Thymus (tissue), 14 donors: ENCODE results near the gene FOXD4L1. TPM values are rescaled to one million over a fixed set of nuclear protein-coding genes. Genes with fewer than 3 reads are reported as not detected.
"Not testable (repeated sequence)": the region's sequence is repeated elsewhere in the genome, so short reads cannot be mapped to it uniquely, and the experiment has no call there.

Source experiments
- DNase-seq, 9 donors: peaks; one replicate each; pipeline ENCODE4 v3.0.0-alpha.2; 2013; ENCODE audit warnings: low spot score in 9 of 9, low read depth in 6 of 9, missing footprints in 1 of 9
- H3K27ac ChIP-seq, 2 donors: one replicate each; pipeline ENCODE4 v1.5.1; 2013; ENCODE audit warnings: control low read depth in 1 of 2, low read depth in 1 of 2, low read length in 1 of 2, mild to moderate bottlenecking in 1 of 2, moderate library complexity in 1 of 2
- H3K27me3 ChIP-seq, 2 donors: one replicate each; pipeline ENCODE4 v1.5.1; 2013; ENCODE audit warnings: low read length in 1 of 2; ENCODE audit not compliant: control insufficient read depth in 2 of 2, insufficient read depth in 1 of 2
- H3K36me3 ChIP-seq, 2 donors: one replicate each; pipeline ENCODE4 v1.5.1; 2013; ENCODE audit warnings: low read length in 1 of 2, mild to moderate bottlenecking in 1 of 2, moderate library complexity in 1 of 2; ENCODE audit not compliant: control insufficient read depth in 2 of 2, insufficient read depth in 2 of 2
- H3K4me1 ChIP-seq, 2 donors: one replicate each; pipeline ENCODE4 v1.5.1; 2013; ENCODE audit warnings: low read length in 2 of 2; ENCODE audit not compliant: control insufficient read depth in 2 of 2, insufficient read depth in 2 of 2
- H3K4me3 ChIP-seq, 2 donors: one replicate each; pipeline ENCODE4 v1.5.1; 2013; ENCODE audit warnings: low read length in 2 of 2, control low read depth in 1 of 2, mild to moderate bottlenecking in 1 of 2
- H3K9me3 ChIP-seq, 2 donors: one replicate each; pipeline ENCODE4 v1.5.1; 2013; ENCODE audit warnings: low read length in 1 of 2, mild to moderate bottlenecking in 1 of 2; ENCODE audit not compliant: control insufficient read depth in 2 of 2, insufficient read depth in 1 of 2
- WGBS: extraction: QIAGEN DNeasy Blood & Tissue Kit; methylation state at CpG from one replicate; pipeline ENCODE4 v1.1.7; 2013; 5-methylcytosine and 5-hydroxymethylcytosine counted together
- long read RNA-seq, 10 donors: transcript quantifications; one replicate each; lab custom pipeline, GENCODE V29; 2026
- polyA plus RNA-seq: library from polyadenylated mRNA; stranded (reverse); fragments of 200-250 nt; gene quantifications from one replicate; pipeline ENCODE4 v1.2.3, GENCODE V29; 2013
- total RNA-seq: library from RNA; stranded (reverse); fragments of 120-200 nt; gene quantifications from one replicate; pipeline ENCODE4 v1.2.4, GENCODE V29; 2013
- donor health status: healthy.

FOXD4L1 gene
- total RNA-seq (0.24 TPM), polyA plus RNA-seq (0.09 TPM)
- long read RNA-seq, donor 1, result 0 reads
- long read RNA-seq, donor 2, partial matches to known transcripts, result 0 of 2 reads
- long read RNA-seq, donor 2, other reads (novel, unspliced or antisense), result 0 of 2 reads
- long read RNA-seq, donor 3, partial matches to known transcripts, result 0 of 2 reads
- long read RNA-seq, donor 3, other reads (novel, unspliced or antisense), result 0 of 2 reads
- long read RNA-seq, donor 4, partial matches to known transcripts, result 0 of 3 reads
- long read RNA-seq, donor 4, other reads (novel, unspliced or antisense), result 0 of 3 reads
- long read RNA-seq, donor 5, partial matches to known transcripts, result 0 of 1 reads
- long read RNA-seq, donor 5, other reads (novel, unspliced or antisense), result 0 of 1 reads
- long read RNA-seq, donor 6, result 0 reads
- long read RNA-seq, donor 7, partial matches to known transcripts, result 0 of 1 reads
- long read RNA-seq, donor 7, other reads (novel, unspliced or antisense), result 0 of 1 reads
- long read RNA-seq, donor 8, result 0 reads
- long read RNA-seq, donor 9, result 0 reads
- long read RNA-seq, donor 10, partial matches to known transcripts, result 0 of 1 reads
- long read RNA-seq, donor 10, other reads (novel, unspliced or antisense), result 0 of 1 reads

GRCh38 chr2:113498365-113498764 is at the start of gene FOXD4L1:
Gene FOXD4L1, plus strand, starts transcription at chr2:113498665. Its CDS starts 592 bp downstream, at chr2:113499257.
- 72% methylated on average over 2 of the region's 4 CpGs for WGBS
- not testable (repeated sequence) for H3K4me3 ChIP-seq, H3K4me1 ChIP-seq, H3K27ac ChIP-seq, H3K9me3 ChIP-seq, DNase-seq, H3K36me3 ChIP-seq
- peaks cover 0 to 40% of the 10 kb centered on the region in 2 donors for H3K27me3 ChIP-seq

GRCh38 chr2:113465770-113466169 is 32.7 kb upstream of the FOXD4L1 start:
- not testable (repeated sequence) for H3K27me3 ChIP-seq, H3K4me3 ChIP-seq, H3K27ac ChIP-seq, H3K36me3 ChIP-seq, H3K4me1 ChIP-seq, H3K9me3 ChIP-seq, DNase-seq

- not testable (repeated sequence) for H3K4me1 ChIP-seq, H3K27me3 ChIP-seq, H3K27ac ChIP-seq, H3K9me3 ChIP-seq, H3K4me3 ChIP-seq, H3K36me3 ChIP-seq, DNase-seq
- WGBS, result 96% methylated on average over 17 of the region's 24 CpGs
Measured at GRCh38 chr2:113476688-113477368, 21.6 kb upstream of the FOXD4L1 start.

- H3K36me3 ChIP-seq, H3K9me3 ChIP-seq, DNase-seq, H3K27ac ChIP-seq, H3K4me3 ChIP-seq, H3K4me1 ChIP-seq: not testable (repeated sequence)
- peaks cover 0 to 24% of the 10 kb centered on the region in 2 donors for H3K27me3 ChIP-seq
- WGBS, result no CpG with 5 or more reads among the region's 13 CpGs
Measured at GRCh38 chr2:113496527-113496926, 1.9 kb upstream of the FOXD4L1 start.

- not testable (repeated sequence) for H3K4me3 ChIP-seq, H3K4me1 ChIP-seq, DNase-seq, H3K36me3 ChIP-seq, H3K27ac ChIP-seq, H3K9me3 ChIP-seq
- WGBS, result 5% methylated on average over 29 of the region's 62 CpGs
- H3K27me3 ChIP-seq, result peaks cover 0 to 48% of the 10 kb centered on the region in 2 donors
Measured at GRCh38 chr2:113499019-113499885, 787 bp downstream of the FOXD4L1 start.

- not testable (repeated sequence) for DNase-seq, H3K36me3 ChIP-seq, H3K27ac ChIP-seq, H3K4me1 ChIP-seq, H3K4me3 ChIP-seq, H3K9me3 ChIP-seq
- WGBS, result 4% methylated on average over 10 of the region's 56 CpGs
- H3K27me3 ChIP-seq, result peaks cover 0 to 50% of the 10 kb centered on the region in 2 donors
Measured at GRCh38 chr2:113499886-113500722, 1.6 kb downstream of the FOXD4L1 start.

- H3K9me3 ChIP-seq, H3K36me3 ChIP-seq, H3K27ac ChIP-seq, H3K4me3 ChIP-seq, H3K4me1 ChIP-seq: not testable (repeated sequence)
- DNase-seq, result peak in 2 of 9 donors; percentile 5 to 53
- H3K27me3 ChIP-seq, result peaks cover 0 to 52% of the 10 kb centered on the region in 2 donors
- WGBS, result 49% methylated on average over 2 of the region's 8 CpGs
Measured at GRCh38 chr2:113500723-113501038, 2.2 kb downstream of the FOXD4L1 start.

GRCh38 chr2:113502216-113503093 is 4.0 kb downstream of the FOXD4L1 start:
- WGBS, result 14% methylated on average over 32 of the region's 73 CpGs

More at GRCh38 chr2:113502216-113503093, 4.0 kb downstream of the FOXD4L1 start:
- H3K9me3 ChIP-seq, H3K4me1 ChIP-seq, H3K36me3 ChIP-seq, DNase-seq, H3K4me3 ChIP-seq, H3K27ac ChIP-seq: not testable (repeated sequence)
- H3K27me3 ChIP-seq, result peaks cover 0 to 52% of the 10 kb centered on the region in 2 donors
